Skeletal muscle satellite cell (primary cell): ENCODE results near the gene DUSP18.
"Not testable (repeated sequence)": the region's sequence is repeated elsewhere in the genome, so short reads cannot be mapped to it uniquely, and the experiment has no call there.

Experiments
- H3K27me3 ChIP-seq: 2 replicates; pipeline ENCODE4 v1.7.0; 2013; ENCODE audit warnings: low read length; ENCODE audit not compliant: control insufficient read depth, insufficient read depth
- H3K36me3 ChIP-seq: 2 replicates; pipeline ENCODE4 v1.7.0; 2013; ENCODE audit warnings: mild to moderate bottlenecking, control low read depth, low read length; ENCODE audit not compliant: insufficient read depth
- H3K4me1 ChIP-seq: 2 replicates; pipeline ENCODE4 v1.7.0; 2013; ENCODE audit warnings: low read length; ENCODE audit not compliant: control insufficient read depth, insufficient read depth
- H3K4me2 ChIP-seq: 2 replicates; pipeline ENCODE4 v1.7.0; 2013; ENCODE audit warnings: mild to moderate bottlenecking, low read length
- H3K4me3 ChIP-seq: 2 replicates; pipeline ENCODE4 v1.7.0; 2013; ENCODE audit warnings: low read length
- H3K9ac ChIP-seq: 2 replicates; pipeline ENCODE4 v1.7.0; 2013; ENCODE audit warnings: mild to moderate bottlenecking, low read depth, low read length, moderate library complexity
- H3K9me3 ChIP-seq: replicated peaks from 2 replicates; pipeline ENCODE4 v1.7.0; 2013; ENCODE audit warnings: mild to moderate bottlenecking, control low read depth, low read length

DUSP18 gene

GRCh38 chr22:30694640-30695350 lies 27.1 kb upstream of the DUSP18 start, which contains the start of gene OSBP2:
TSS of gene OSBP2 (plus strand) at chr22:30694874. CDS start at chr22:30694910, 36 bp downstream.
- Histone ChIP-seq H3K36me3 (no peaks in the 10 kb centered on the region), H3K4me1 (peaks cover 11% of the 10 kb centered on the region), H3K4me2 (peak within 1 kb of the TSS; percentile 95), H3K27me3 (no peaks in the 10 kb centered on the region), H3K4me3 (peak within 1 kb of the TSS; percentile 78), H3K9ac (peak within 1 kb of the TSS; percentile 57), H3K9me3 (no peaks in the 10 kb centered on the region)

DNA sequence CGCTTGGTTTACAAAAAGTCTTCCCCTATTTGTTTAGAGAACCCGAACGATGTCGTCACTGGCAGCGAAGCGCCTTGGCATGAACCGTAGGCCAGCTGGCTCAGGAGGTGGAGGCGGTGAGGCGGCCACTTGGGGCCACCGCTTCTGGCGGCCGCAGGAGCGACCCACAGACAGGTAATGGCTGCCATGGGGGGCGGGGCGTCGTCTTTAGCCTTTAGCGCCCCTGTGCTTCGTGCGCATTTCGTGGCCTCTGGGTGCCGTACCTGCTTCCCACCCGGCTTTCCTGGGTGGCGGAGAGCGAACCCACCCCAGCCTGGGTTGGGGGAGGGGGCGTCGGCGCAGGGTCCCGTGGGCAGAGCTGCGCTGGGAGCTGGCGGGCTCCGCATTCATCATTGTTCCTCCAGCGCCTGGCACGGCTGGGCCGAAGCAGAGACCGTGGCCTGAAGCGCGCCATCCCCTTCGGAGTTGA lies 26.5 kb upstream of the DUSP18 start:
- Histone ChIP-seq H3K4me1 (peaks cover 11% of the 10 kb centered on the region), H3K36me3 (no peaks in the 10 kb centered on the region), H3K9ac (peak overlapping the region; percentile 55), H3K4me2 (peak overlapping the region; percentile 94), H3K4me3 (peak overlapping the region; percentile 77), H3K27me3 (no peaks in the 10 kb centered on the region), H3K9me3 (no peaks in the 10 kb centered on the region)

GRCh38 chr22:30691204-30691603 lies 23.5 kb upstream of the DUSP18 start:
- Histone ChIP-seq H3K4me1 (peaks cover 11% of the 10 kb centered on the region), H3K9ac (no peak overlapping the region), H3K4me3 (no peak overlapping the region), H3K4me2 (no peak overlapping the region), H3K27me3 (no peaks in the 10 kb centered on the region), H3K36me3 (no peaks in the 10 kb centered on the region), H3K9me3 (no peaks in the 10 kb centered on the region)

DNA sequence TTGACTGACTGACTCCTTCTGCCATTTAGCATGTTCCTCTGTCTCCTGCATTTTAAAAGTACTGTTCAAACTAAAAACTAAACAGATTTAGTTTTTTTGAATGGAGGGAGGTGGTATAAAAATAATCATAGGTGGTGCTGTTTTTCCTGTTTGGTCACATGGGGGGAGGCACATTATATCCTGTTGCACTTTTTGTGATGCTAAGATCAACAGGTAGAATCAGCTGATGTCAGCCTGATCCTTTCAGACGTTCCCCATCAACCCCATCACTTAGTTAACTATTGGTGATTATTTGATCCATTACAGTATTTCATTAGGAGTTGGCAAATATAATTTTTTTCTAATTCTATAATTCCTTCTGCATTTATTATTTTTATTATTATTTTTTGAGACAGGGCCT lies 21.9 kb upstream of the DUSP18 start:
- Histone ChIP-seq H3K27me3 (no peaks in the 10 kb centered on the region), H3K4me3 (no peak overlapping the region), H3K36me3 (no peaks in the 10 kb centered on the region), H3K9ac (no peak overlapping the region), H3K4me1 (peaks cover 6% of the 10 kb centered on the region), H3K4me2 (no peak overlapping the region), H3K9me3 (no peaks in the 10 kb centered on the region)

DNA sequence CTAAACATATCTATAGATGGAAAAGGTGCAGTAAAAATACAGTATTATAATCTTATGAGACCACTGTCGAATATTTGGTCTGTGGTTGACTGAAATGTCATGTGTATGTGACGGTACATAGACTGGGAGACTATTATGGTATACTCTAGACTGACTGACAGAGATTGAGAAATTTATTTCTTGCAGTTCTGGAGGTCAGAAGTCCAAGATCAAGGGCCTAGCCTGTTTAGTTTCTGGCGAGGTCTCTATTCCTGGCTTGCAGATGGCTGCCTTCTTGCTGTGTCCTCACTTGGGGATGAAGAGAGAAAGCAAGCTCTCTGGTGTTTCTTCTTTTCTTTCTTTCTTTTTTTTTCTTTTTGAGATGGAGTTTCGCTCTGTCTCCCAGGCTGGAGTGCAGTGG lies 19.7 kb upstream of the DUSP18 start:
- Histone ChIP-seq H3K9ac (no peak overlapping the region), H3K4me1 (no peaks in the 10 kb centered on the region), H3K27me3 (no peaks in the 10 kb centered on the region), H3K9me3 (no peaks in the 10 kb centered on the region), H3K4me2 (no peak overlapping the region), H3K4me3 (no peak overlapping the region), H3K36me3 (no peaks in the 10 kb centered on the region)

DNA sequence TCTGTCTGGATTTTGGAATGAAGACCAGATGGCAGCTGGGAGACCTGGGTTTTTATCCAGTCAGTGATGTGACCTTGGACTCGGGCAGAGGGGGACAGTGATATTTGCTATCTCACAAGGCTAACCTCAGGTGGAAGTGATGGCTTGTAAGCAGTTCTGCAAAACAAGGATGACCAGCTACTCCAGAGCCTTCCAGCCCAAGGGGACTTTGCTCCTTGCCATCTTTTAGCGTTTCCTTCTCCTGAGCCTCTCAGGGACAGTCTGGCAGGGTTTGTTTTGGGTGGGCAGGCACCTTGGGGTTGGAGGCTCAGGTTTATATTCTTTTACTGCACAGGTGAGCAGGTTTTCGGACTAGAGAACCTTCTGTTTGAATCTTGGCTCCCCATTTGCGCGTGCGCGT lies 17.5 kb upstream of the DUSP18 start:
- Histone ChIP-seq H3K4me2 (no peak overlapping the region), H3K9me3 (no peaks in the 10 kb centered on the region), H3K9ac (no peak overlapping the region), H3K36me3 (no peaks in the 10 kb centered on the region), H3K27me3 (no peaks in the 10 kb centered on the region), H3K4me1 (no peaks in the 10 kb centered on the region), H3K4me3 (no peak overlapping the region)

- Histone ChIP-seq H3K36me3 (no peaks in the 10 kb centered on the region), H3K4me2 (no peak overlapping the region), H3K4me3 (no peak overlapping the region), H3K27me3 (no peaks in the 10 kb centered on the region), H3K4me1 (no peaks in the 10 kb centered on the region), H3K9ac (no peak overlapping the region), H3K9me3 (no peaks in the 10 kb centered on the region)
These were observed 14.2 kb upstream of the DUSP18 start for GRCh38 chr22:30681831-30682230.

GRCh38 chr22:30680991-30681770 lies 13.5 kb upstream of the DUSP18 start:
- no peaks in the 10 kb centered on the region for H3K36me3 ChIP-seq
- H3K4me3 ChIP-seq: no peak overlapping the region
- no peaks in the 10 kb centered on the region for H3K4me1 ChIP-seq
- no peaks in the 10 kb centered on the region for H3K9me3 ChIP-seq
- H3K27me3 ChIP-seq: no peaks in the 10 kb centered on the region
- H3K9ac ChIP-seq: no peak overlapping the region
- no peak overlapping the region for H3K4me2 ChIP-seq

- not testable (repeated sequence) for H3K4me3 ChIP-seq, H3K27me3 ChIP-seq, H3K36me3 ChIP-seq, H3K4me1 ChIP-seq, H3K4me2 ChIP-seq, H3K9ac ChIP-seq, H3K9me3 ChIP-seq
These were observed 12.4 kb upstream of the DUSP18 start for GRCh38 chr22:30679895-30680690.

GRCh38 chr22:30676565-30676964 lies 8.9 kb upstream of the DUSP18 start:
- H3K9me3 ChIP-seq, H3K9ac ChIP-seq, H3K27me3 ChIP-seq, H3K4me2 ChIP-seq, H3K36me3 ChIP-seq, H3K4me1 ChIP-seq, H3K4me3 ChIP-seq: not testable (repeated sequence)

GRCh38 chr22:30675436-30675835 lies 7.8 kb upstream of the DUSP18 start:
- no peaks in the 10 kb centered on the region for H3K36me3 ChIP-seq
- no peak overlapping the region for H3K4me2 ChIP-seq
- no peak overlapping the region for H3K9ac ChIP-seq
- H3K4me1 ChIP-seq: no peaks in the 10 kb centered on the region
- H3K9me3 ChIP-seq: no peaks in the 10 kb centered on the region
- H3K4me3 ChIP-seq: no peak overlapping the region
- H3K27me3 ChIP-seq: no peaks in the 10 kb centered on the region
